ENCODE measurements around the gene NUP58.
"Not testable (repeated sequence)": the region's sequence is repeated elsewhere in the genome, so short reads cannot be mapped to it uniquely, and the experiment has no call there.

NUP58 gene

GRCh38 chr13:25302121-25302520 is 696 bp downstream of the NUP58 start:
- DNase-seq (ENCODE audit: low spot score): no peak

GRCh38 chr13:25306671-25307464 is 5.4 kb downstream of the NUP58 start:
- no peak for DNase-seq (ENCODE audit: low spot score)

- no peak for DNase-seq (ENCODE audit: low spot score)
Observed at GRCh38 chr13:25310891-25311290, 9.5 kb downstream of the NUP58 start.

GRCh38 chr13:25318946-25319345 is 17.5 kb downstream of the NUP58 start:
- not testable (repeated sequence) for DNase-seq (ENCODE audit: low spot score)

GRCh38 chr13:25319771-25320170 is 18.3 kb downstream of the NUP58 start:
- peak; percentile 24 for DNase-seq (ENCODE audit: low spot score)

GRCh38 chr13:25324100-25324499 is 22.7 kb downstream of the NUP58 start:
- DNase-seq (ENCODE audit: low spot score): no peak

GRCh38 chr13:25329706-25330105 is 28.3 kb downstream of the NUP58 start:
- DNase-seq (ENCODE audit: low spot score): no peak

GRCh38 chr13:25330541-25330940 is 29.1 kb downstream of the NUP58 start:
- DNase-seq (ENCODE audit: low spot score): no peak

GRCh38 chr13:25335856-25336255 is 34.4 kb downstream of the NUP58 start:
- no peak for DNase-seq (ENCODE audit: low spot score)

GRCh38 chr13:25345576-25345975 is 44.2 kb downstream of the NUP58 start:
- DNase-seq (ENCODE audit: low spot score): no peak

GRCh38 chr13:25347151-25347550 is 45.7 kb downstream of the NUP58 start:
- DNase-seq (ENCODE audit: low spot score): no peak

GRCh38 chr13:25351404-25351803 is 50.0 kb downstream of the NUP58 start:
- no peak for DNase-seq (ENCODE audit: low spot score)

- DNase-seq (ENCODE audit: low spot score): no peak
Observed at GRCh38 chr13:25352230-25352629, 50.8 kb downstream of the NUP58 start.

- DNase-seq (ENCODE audit: low spot score): no peak
Observed at GRCh38 chr13:25352806-25353205, 51.4 kb downstream of the NUP58 start.

GRCh38 chr13:25353344-25353743 is 51.9 kb downstream of the NUP58 start:
- no peak for DNase-seq (ENCODE audit: low spot score)

GRCh38 chr13:25354377-25354776 is 53.0 kb downstream of the NUP58 start:
- DNase-seq (ENCODE audit: low spot score): no peak

- DNase-seq (ENCODE audit: low spot score): not testable (repeated sequence)
Observed at GRCh38 chr13:25360443-25360842, 59.0 kb downstream of the NUP58 start.

GRCh38 chr13:25365720-25366235 is 64.4 kb downstream of the NUP58 start:
- no peak for DNase-seq (ENCODE audit: low spot score)

- DNase-seq (ENCODE audit: low spot score): no peak
Observed at GRCh38 chr13:25371158-25371874, 69.9 kb downstream of the NUP58 start.

GRCh38 chr13:25371875-25372283 is 70.5 kb downstream of the NUP58 start, which contains the start of gene ATP8A2:
Gene ATP8A2 (plus strand): TSS chr13:25371974. CDS start chr13:25372213, 239 bp downstream.
- DNase-seq (ENCODE audit: low spot score): peak; percentile 74

GRCh38 chr13:25372284-25373081 is 71.1 kb downstream of the NUP58 start:
- peak; percentile 68 for DNase-seq (ENCODE audit: low spot score)

GRCh38 chr13:25375727-25376358 is 74.4 kb downstream of the NUP58 start:
- peak; percentile 68 for DNase-seq (ENCODE audit: low spot score)
